ENCODE measurements around the gene JARID2. TPM values are rescaled to one million over a fixed set of nuclear protein-coding genes. Genes with fewer than 3 reads are reported as not detected.

JARID2 gene
- total RNA-seq, 1 experiment from 2014 or later, result 6.0 TPM

GRCh38 chr6:15227827-15228318 lies 18.0 kb upstream of the JARID2 start:
- no peaks in the 10 kb centered on the region for H3K9me3 ChIP-seq (ENCODE audit: control insufficient read depth, insufficient read depth, low read depth, low read length)
- H3K27me3 ChIP-seq (ENCODE audit: control insufficient read depth, insufficient read depth, low read length), result no peaks in the 10 kb centered on the region
- ChIA-PET POLR2A (no interaction called here), CTCF (no interaction called here)
- in situ Hi-C loops (cut with HindIII; ENCODE audit: low pct_unique_long_range_greater_than_20kb, low sequenced_read_pairs) (no loop called here), intact Hi-C loops (cut with micrococcal nuclease; ENCODE audit: unreplicated experiment) (no loop called here)
- TF ChIP-seq, protein P1, sequence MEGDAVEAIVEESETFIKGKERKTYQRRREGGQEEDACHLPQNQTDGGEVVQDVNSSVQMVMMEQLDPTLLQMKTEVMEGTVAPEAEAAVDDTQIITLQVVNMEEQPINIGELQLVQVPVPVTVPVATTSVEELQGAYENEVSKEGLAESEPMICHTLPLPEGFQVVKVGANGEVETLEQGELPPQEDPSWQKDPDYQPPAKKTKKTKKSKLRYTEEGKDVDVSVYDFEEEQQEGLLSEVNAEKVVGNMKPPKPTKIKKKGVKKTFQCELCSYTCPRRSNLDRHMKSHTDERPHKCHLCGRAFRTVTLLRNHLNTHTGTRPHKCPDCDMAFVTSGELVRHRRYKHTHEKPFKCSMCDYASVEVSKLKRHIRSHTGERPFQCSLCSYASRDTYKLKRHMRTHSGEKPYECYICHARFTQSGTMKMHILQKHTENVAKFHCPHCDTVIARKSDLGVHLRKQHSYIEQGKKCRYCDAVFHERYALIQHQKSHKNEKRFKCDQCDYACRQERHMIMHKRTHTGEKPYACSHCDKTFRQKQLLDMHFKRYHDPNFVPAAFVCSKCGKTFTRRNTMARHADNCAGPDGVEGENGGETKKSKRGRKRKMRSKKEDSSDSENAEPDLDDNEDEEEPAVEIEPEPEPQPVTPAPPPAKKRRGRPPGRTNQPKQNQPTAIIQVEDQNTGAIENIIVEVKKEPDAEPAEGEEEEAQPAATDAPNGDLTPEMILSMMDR (IDR thresholded peaks at IDR 0.05), result no peak
- TF ChIP-seq POLR2AphosphoS5 (IDR thresholded peaks at IDR 0.05; ENCODE audit: low read depth, low read length) (no peak), SIN3A (IDR thresholded peaks at IDR 0.05; ENCODE audit: borderline replicate concordance, insufficient read depth, low read depth, low read length) (no peak), TCF7L2 (IDR thresholded peaks at IDR 0.05; ENCODE audit: low read depth, low read length) (no peak)
- TF ChIP-seq, protein P2, sequence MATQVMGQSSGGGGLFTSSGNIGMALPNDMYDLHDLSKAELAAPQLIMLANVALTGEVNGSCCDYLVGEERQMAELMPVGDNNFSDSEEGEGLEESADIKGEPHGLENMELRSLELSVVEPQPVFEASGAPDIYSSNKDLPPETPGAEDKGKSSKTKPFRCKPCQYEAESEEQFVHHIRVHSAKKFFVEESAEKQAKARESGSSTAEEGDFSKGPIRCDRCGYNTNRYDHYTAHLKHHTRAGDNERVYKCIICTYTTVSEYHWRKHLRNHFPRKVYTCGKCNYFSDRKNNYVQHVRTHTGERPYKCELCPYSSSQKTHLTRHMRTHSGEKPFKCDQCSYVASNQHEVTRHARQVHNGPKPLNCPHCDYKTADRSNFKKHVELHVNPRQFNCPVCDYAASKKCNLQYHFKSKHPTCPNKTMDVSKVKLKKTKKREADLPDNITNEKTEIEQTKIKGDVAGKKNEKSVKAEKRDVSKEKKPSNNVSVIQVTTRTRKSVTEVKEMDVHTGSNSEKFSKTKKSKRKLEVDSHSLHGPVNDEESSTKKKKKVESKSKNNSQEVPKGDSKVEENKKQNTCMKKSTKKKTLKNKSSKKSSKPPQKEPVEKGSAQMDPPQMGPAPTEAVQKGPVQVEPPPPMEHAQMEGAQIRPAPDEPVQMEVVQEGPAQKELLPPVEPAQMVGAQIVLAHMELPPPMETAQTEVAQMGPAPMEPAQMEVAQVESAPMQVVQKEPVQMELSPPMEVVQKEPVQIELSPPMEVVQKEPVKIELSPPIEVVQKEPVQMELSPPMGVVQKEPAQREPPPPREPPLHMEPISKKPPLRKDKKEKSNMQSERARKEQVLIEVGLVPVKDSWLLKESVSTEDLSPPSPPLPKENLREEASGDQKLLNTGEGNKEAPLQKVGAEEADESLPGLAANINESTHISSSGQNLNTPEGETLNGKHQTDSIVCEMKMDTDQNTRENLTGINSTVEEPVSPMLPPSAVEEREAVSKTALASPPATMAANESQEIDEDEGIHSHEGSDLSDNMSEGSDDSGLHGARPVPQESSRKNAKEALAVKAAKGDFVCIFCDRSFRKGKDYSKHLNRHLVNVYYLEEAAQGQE (IDR thresholded peaks at IDR 0.05; ENCODE audit: insufficient read depth in 1 of 2, low read depth in 2 of 2, low read length in 1 of 2), result no peak
- no TSS peak for BruUV-seq (replicated peaks)
- H3K27ac ChIP-seq (ENCODE audit: low read length), result no peak overlapping the region
- no peaks in the 10 kb centered on the region for H3K36me3 ChIP-seq (ENCODE audit: control insufficient read depth, insufficient read depth, low read length)
- H3K4me3 ChIP-seq (ENCODE audit: low read depth in 2 of 2, low read length in 2 of 2), result no peak overlapping the region
- DNase-seq (ENCODE audit: low read depth, low spot score), result no peak
- ATAC-seq, result no peak
- H3K4me1 ChIP-seq (ENCODE audit: control insufficient read depth, insufficient read depth, low read length), result no peaks in the 10 kb centered on the region

DNA sequence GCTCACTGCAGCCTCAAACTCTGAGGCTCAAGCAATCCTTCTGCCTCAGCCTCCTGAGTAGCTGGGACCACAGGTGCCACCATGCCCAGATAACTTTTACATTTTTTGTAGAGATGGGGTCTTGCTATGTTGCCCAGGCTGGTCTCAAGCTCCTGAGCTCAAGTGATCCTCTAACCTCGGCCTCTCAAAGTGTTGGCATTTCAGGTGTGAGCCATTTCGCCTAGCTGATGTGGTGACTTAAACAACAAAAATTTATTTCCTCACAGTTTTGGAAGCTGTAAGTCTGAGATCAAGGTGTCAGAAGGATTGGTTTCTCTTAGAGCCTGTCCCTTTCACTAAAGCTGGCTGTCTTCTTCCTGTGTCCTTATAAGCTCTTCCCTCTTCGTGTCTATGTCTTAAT lies 15.0 kb upstream of the JARID2 start:
- BruUV-seq (replicated peaks), result no TSS peak
- TF ChIP-seq POLR2AphosphoS5 (IDR thresholded peaks at IDR 0.05; ENCODE audit: low read depth, low read length), result no peak
- TF ChIP-seq, protein P2 (IDR thresholded peaks at IDR 0.05; ENCODE audit: insufficient read depth in 1 of 2, low read depth in 2 of 2, low read length in 1 of 2), result no peak
- no peak for TF ChIP-seq TCF7L2 (IDR thresholded peaks at IDR 0.05; ENCODE audit: low read depth, low read length)
- TF ChIP-seq SIN3A (IDR thresholded peaks at IDR 0.05; ENCODE audit: borderline replicate concordance, insufficient read depth, low read depth, low read length), result no peak
- TF ChIP-seq, protein P1 (IDR thresholded peaks at IDR 0.05), result no peak
- in situ Hi-C loops (cut with HindIII; ENCODE audit: low pct_unique_long_range_greater_than_20kb, low sequenced_read_pairs), result no loop called here
- Histone ChIP-seq H3K27me3 (ENCODE audit: control insufficient read depth, insufficient read depth, low read length) (no peaks in the 10 kb centered on the region), H3K36me3 (ENCODE audit: control insufficient read depth, insufficient read depth, low read length) (no peaks in the 10 kb centered on the region), H3K4me3 (ENCODE audit: low read depth in 2 of 2, low read length in 2 of 2) (no peak overlapping the region), H3K27ac (ENCODE audit: low read length) (no peak overlapping the region), H3K9me3 (ENCODE audit: control insufficient read depth, insufficient read depth, low read depth, low read length) (no peaks in the 10 kb centered on the region), H3K4me1 (ENCODE audit: control insufficient read depth, insufficient read depth, low read length) (no peaks in the 10 kb centered on the region)
- ChIA-PET CTCF (interaction anchor here (0.6 kb wide), 1 partner anchor 11 kb away, joined by 3 read pairs; no protein-coding TSS in a partner anchor), POLR2A (no interaction called here)
- intact Hi-C loops (cut with micrococcal nuclease; ENCODE audit: unreplicated experiment), result no loop called here
- DNase-seq (ENCODE audit: low read depth, low spot score), result no peak
- ATAC-seq, result no peak
